Heart right ventricle (tissue), 16 donors: ENCODE data around the gene SDS. TPM values are rescaled to one million over a fixed set of nuclear protein-coding genes. Genes with fewer than 3 reads are reported as not detected.
A peak's percentile ranks its signal among the peaks of the same experiment; 100 is the strongest.

Source experiments
- ATAC-seq, 8 donors: fragments of 200-7000 bp; cut with Tn5 transposase; one replicate each; pipeline ENCODE4 v1.9.1; 2020; ENCODE audit warnings: mild to moderate bottlenecking in 8 of 8, moderate library complexity in 8 of 8, moderate number of reproducible peaks in 1 of 8
- DNase-seq, 2 donors: peaks; one replicate each; pipeline ENCODE4 v3.0.0-alpha.2; 2020
- H3K27ac ChIP-seq, 10 donors: fragments of 200-600 bp; sonication (generic) in 2 of 10; one replicate each; pipeline versions ENCODE4 v1.5.0 to v1.8.0; 2020 to 2022; ENCODE audit warnings: mild to moderate bottlenecking in 3 of 10
- H3K27me3 ChIP-seq, 7 donors: fragments of 200-600 bp; one replicate each; pipeline ENCODE4 v1.8.0; 2021 to 2022; ENCODE audit warnings: mild to moderate bottlenecking in 2 of 7
- H3K36me3 ChIP-seq, 9 donors: fragments of 200-600 bp; sonication (generic) in 1 of 9; one replicate each; pipeline versions ENCODE4 v1.5.0 to v1.8.0; 2020 to 2022; ENCODE audit warnings: mild to moderate bottlenecking in 2 of 9
- H3K4me1 ChIP-seq, 9 donors: fragments of 200-600 bp; sonication (generic) in 1 of 9; one replicate each; pipeline versions ENCODE4 v1.5.0 to v1.8.0; 2020 to 2022; ENCODE audit warnings: mild to moderate bottlenecking in 4 of 9
- H3K4me3 ChIP-seq, 10 donors: fragments of 200-600 bp; sonication (generic) in 2 of 10; one replicate each; pipeline versions ENCODE4 v1.5.0 to v1.8.0; 2020 to 2022; ENCODE audit warnings: mild to moderate bottlenecking in 7 of 10, moderate library complexity in 2 of 10
- H3K9me3 ChIP-seq, 11 donors: fragments of 200-600 bp in 10 of 11; sonication (generic) in 2 of 11; one replicate each; pipeline versions ENCODE4 v1.5.0 to v1.8.0; 2013 to 2022; ENCODE audit warnings: mild to moderate bottlenecking in 2 of 11, control low read depth in 1 of 11, moderate library complexity in 1 of 11
- CTCF ChIP-seq, 9 donors: fragments of 200-600 bp; sonication (generic) in 2 of 9; IDR thresholded peaks; one replicate each; pipeline versions ENCODE4 v1.5.0 to v1.8.0; 2021 to 2022; ENCODE audit warnings: antibody characterized with exemption in 9 of 9, mild to moderate bottlenecking in 5 of 9, moderate library complexity in 1 of 9
- WGBS, 2 donors: extraction: QIAGEN DNeasy Blood & Tissue Kit; methylation state at CpG; one replicate each; pipeline ENCODE4 v1.1.7; 2013; ENCODE audit warnings: inconsistent platforms in 1 of 2; 5-methylcytosine and 5-hydroxymethylcytosine counted together
- intact Hi-C, 10 donors: fragments of 100-400 bp; cut with DNase I; formaldehyde crosslinking; loops; one replicate each; pipeline versions ENCODE4 v1.11.1 to v1.14.2; 2022
- polyA plus RNA-seq, 2 donors: library from polyadenylated mRNA; stranded (reverse); fragments of 200-250 nt; gene quantifications; one replicate each; pipeline ENCODE4 v1.2.3, GENCODE V29; 2013
- total RNA-seq, 10 donors: library from RNA; stranded (reverse); fragmentation: NEBNext Ultra II Directional in 3 of 10; extraction: Animal tissue kit (Norgen Biotek cat#: 25700) in 3 of 10; gene quantifications; one replicate each; pipeline versions ENCODE4 v1.2.1 to v1.2.4, GENCODE V29; 2021 to 2023
- donor health status: Arrhythmogenic right ventricular cardiomyopathy.
- donor health status: ischemic (EF 13 %, LVEDD 7.1; RV severe dilation, severe dysfunction).
- donor health status: healthy with polysubstance abuse.
- donor health status: DM: no; HTN: yes; CAD: no.
- donor health status: DM: no; HTN: no; CAD: no.
- donor health status: ischemic (EF 25% LVEDD 6.9; RV normal size, moderate dysfunction).
- donor health status: ischemic (EF 25% LVEDD 5.7; RV mildly dilated, moderate dysfunction).
- donor health status: healthy.
- donor health status: DM: yes; HTN: yes; CAD: no.
- donor health status: Ischemic cardiomyopathy.
- donor health status: ischemic (EF 35%, LVEDD 5.7; RV mildly dilated, moderate dysfunction).
- donor health status: nonischemic (EF 11% LVEDD 7.7; RV severe dilation, severe dysfunction).
- donor health status: DM: yes; HTN: yes; CAD: no.
- donor health status: PGD.
- donor health status: ischemic (EF 29% LVEDD 5.4; RV normal size, mild dysfunction).
- donor health status: nonischemic (EF 23%, LVEDD 6.1; RV moderate dilation, normal function).

The SDS gene
- total and polyA plus RNA-seq, 12 donors, result 0.18 to 1.6 (median 0.33) TPM; not detected in 7

- DNase-seq (no peak), ATAC-seq (peak in 2 of 8 donors; percentile 10 to 16)
- H3K9me3 ChIP-seq, result no peaks in the 10 kb centered on the region
- peaks cover 0 to 38% (median 9%) of the 10 kb centered on the region in 9 donors for H3K4me1 ChIP-seq
- WGBS, 2 donors, result 77 to 86% methylated on average over 6 of the region's 6 CpGs
- peak overlapping the region in 6 of 10 donors; percentile 73 to 93 (median 80) for H3K27ac ChIP-seq
- no peaks in the 10 kb centered on the region for H3K36me3 ChIP-seq
- intact Hi-C loops, result loop anchor here in 8 of 10 donors (2.0 to 10.0 kb wide), 5 partner anchors 108 to 228 kb away; no protein-coding TSS in a partner anchor
- peak overlapping the region in 9 of 10 donors; percentile 18 to 71 (median 60) for H3K4me3 ChIP-seq
- TF ChIP-seq CTCF (IDR thresholded peaks at IDR 0.05), result no peak
- H3K27me3 ChIP-seq, result peaks cover 0 to 5% (median 0%) of the 10 kb centered on the region in 7 donors
These were observed 19.4 kb upstream of the SDS start for GRCh38 chr12:113422886-113423669.

- 8 to 9% methylated on average over 13 of the region's 13 CpGs for WGBS, 2 donors
- intact Hi-C loops, result loop anchor here in 8 of 10 donors (2.0 to 10.0 kb wide), 5 partner anchors 107 to 227 kb away; no protein-coding TSS in a partner anchor
- Histone ChIP-seq H3K27ac (peak within 1 kb of the TSS in 6 of 10 donors; percentile 73 to 93 (median 80)), H3K4me1 (peaks cover 0 to 44% (median 9%) of the 10 kb centered on the region in 9 donors), H3K27me3 (no peaks in the 10 kb centered on the region), H3K9me3 (no peaks in the 10 kb centered on the region), H3K4me3 (peak within 1 kb of the TSS in 9 of 10 donors; percentile 18 to 71 (median 60)), H3K36me3 (no peaks in the 10 kb centered on the region)
- DNase-seq (peak; percentile 56 to 68), ATAC-seq (peak; percentile 82 to 93 (median 90))
- no peak for TF ChIP-seq CTCF (IDR thresholded peaks at IDR 0.05)
These were observed 18.6 kb upstream of the SDS start, which contains the start of gene SDSL for GRCh38 chr12:113422030-113422885. Gene SDSL (plus strand): TSS chr12:113422380. CDS start chr12:113427983, 5,603 bp downstream.

- ATAC-seq, result no peak
- peak overlapping the region in 1 of 10 donors; percentile 93 for H3K27ac ChIP-seq
- H3K4me1 ChIP-seq, result peaks cover 0 to 50% (median 9%) of the 10 kb centered on the region in 9 donors
- 68 to 76% methylated on average over 2 of the region's 2 CpGs for WGBS, 2 donors
- H3K27me3 ChIP-seq, result no peaks in the 10 kb centered on the region
- no peaks in the 10 kb centered on the region for H3K36me3 ChIP-seq
- H3K9me3 ChIP-seq, result no peaks in the 10 kb centered on the region
- intact Hi-C loops, result loop anchor here in 8 of 10 donors (5.0 to 10.0 kb wide), 4 partner anchors 106 to 226 kb away; no protein-coding TSS in a partner anchor
- no peak for TF ChIP-seq CTCF (IDR thresholded peaks at IDR 0.05)
- H3K4me3 ChIP-seq, result no peak overlapping the region
- no peak for DNase-seq
These were observed 17.4 kb upstream of the SDS start for GRCh38 chr12:113420996-113421595.
